Breast epithelium (tissue), 3 donors: Measurements from ENCODE around the gene TMEM191C.
"Not testable (repeated sequence)": the region's sequence is repeated elsewhere in the genome, so short reads cannot be mapped to it uniquely, and the experiment has no call there.

Experiments
- CTCF ChIP-seq, 3 donors: fragments of 450-650 bp; IDR thresholded peaks; one replicate each; pipeline ENCODE4 v1.5.1; 2016 to 2017; ENCODE audit warnings: antibody characterized with exemption in 3 of 3, mild to moderate bottlenecking in 3 of 3, moderate library complexity in 3 of 3
- POLR2A ChIP-seq: fragments of 450-650 bp; IDR thresholded peaks from one replicate; pipeline ENCODE4 v1.6.1; 2016; ENCODE audit warnings: antibody characterized with exemption, mild to moderate bottlenecking, moderate library complexity
- POLR2AphosphoS5 ChIP-seq, 3 donors: sonication (generic); formaldehyde crosslinking; IDR thresholded peaks; one replicate each; pipeline ENCODE4 v1.6.1; 2017; ENCODE audit warnings: antibody characterized with exemption in 3 of 3

- not testable (repeated sequence) for TF ChIP-seq CTCF (IDR thresholded peaks at IDR 0.05); POLR2AphosphoS5 (IDR thresholded peaks at IDR 0.05); POLR2A
These were observed 49.3 kb downstream of the TMEM191C start for GRCh38 chr22:21516522-21516921.
